Activated CD4-positive, alpha-beta T cell treated with anti-CD3 and anti-CD28 coated beads for 36 hours (primary cell): ENCODE data around the gene TXNDC15. TPM values are rescaled to one million over a fixed set of nuclear protein-coding genes. Genes with fewer than 3 reads are reported as not detected.

Experiments used
- ATAC-seq: fragments of 200-7000 bp; cut with Tn5 transposase; one replicate; pipeline ENCODE4 v1.10.0; 2021; ENCODE audit warnings: mild to moderate bottlenecking, moderate library complexity
- CTCF ChIA-PET: fragments of 350-600 bp; sonication (Branson Sonifier 250); formaldehyde crosslinking; loops from one replicate; lab custom pipeline; 2021; ENCODE audit warnings: antibody characterized with exemption; lab: Charles Lee
- POLR2A ChIA-PET: fragments of 350-600 bp; sonication (Branson Sonifier 250); formaldehyde crosslinking; loops from one replicate; lab custom pipeline; 2021; ENCODE audit warnings: antibody characterized with exemption, inconsistent platforms; lab: Charles Lee
- DNase-seq: peaks from one replicate; pipeline ENCODE4 v3.0.0-alpha.2; 2020
- H3K27ac Mint-ChIP-seq: one replicate; pipeline ENCODE4 v1.8.0; 2021; ENCODE audit warnings: mixed read lengths
- H3K27me3 Mint-ChIP-seq: one replicate; pipeline ENCODE4 v1.8.0; 2021; ENCODE audit warnings: mixed read lengths
- H3K36me3 Mint-ChIP-seq: one replicate; pipeline ENCODE4 v1.8.0; 2021; ENCODE audit warnings: low read depth, mixed read lengths
- H3K4me1 Mint-ChIP-seq: one replicate; pipeline ENCODE4 v1.8.0; 2021; ENCODE audit warnings: mixed read lengths
- H3K4me3 Mint-ChIP-seq: one replicate; pipeline ENCODE4 v1.8.0; 2021; ENCODE audit warnings: mild to moderate bottlenecking, moderate library complexity, mixed read lengths
- H3K9me3 Mint-ChIP-seq: one replicate; pipeline ENCODE4 v1.8.0; 2021; ENCODE audit warnings: low read depth, mixed read lengths
- intact Hi-C, 2 experiments: fragments of 100-400 bp; cut with DNase I in 1 of 2; cut with micrococcal nuclease in 1 of 2; formaldehyde crosslinking; loops; one replicate each; pipeline versions ENCODE4 v1.14.2 to v1.15.1; 2022 to 2024; cut with DNase I, micrococcal nuclease
- microRNA-seq: library from miRNA; unstranded; fragments of <30 nt; microRNA quantifications from one replicate; pipeline ENCODE4 v1.2.0, GENCODE V29; 2021; ENCODE audit warnings: borderline replicate concordance
- total RNA-seq, 2 experiments: library from RNA; stranded (reverse); gene quantifications; one replicate each; pipeline ENCODE4 v1.2.3, GENCODE V29; 2021

Gene TXNDC15
- total RNA-seq, 2 experiments from 2014 or later, result 16.6 to 29.1 TPM

GRCh38 chr5:134944630-134945029 is 70.5 kb downstream of the TXNDC15 start:
- no peaks in the 10 kb centered on the region for H3K27me3 Mint-ChIP-seq
- no peak for ATAC-seq
- CTCF ChIA-PET, result interaction anchor here (1.1 kb wide), 1 partner anchor 9 kb away, joined by 5 read pairs; no protein-coding TSS in a partner anchor
- no peaks in the 10 kb centered on the region for H3K9me3 Mint-ChIP-seq
- no peak overlapping the region for H3K4me3 Mint-ChIP-seq
- no peaks in the 10 kb centered on the region for H3K4me1 Mint-ChIP-seq
- H3K36me3 Mint-ChIP-seq, result peaks cover 2% of the 10 kb centered on the region
- no peak overlapping the region for H3K27ac Mint-ChIP-seq
- DNase-seq, result no peak
- POLR2A ChIA-PET, result no interaction called here
- intact Hi-C loops, result no loop called here

GRCh38 chr5:134945041-134945440 is 70.9 kb downstream of the TXNDC15 start:
- ChIA-PET POLR2A (no interaction called here), CTCF (interaction anchor here (1.1 kb wide), 1 partner anchor 9 kb away, joined by 5 read pairs; no protein-coding TSS in a partner anchor)
- Mint-ChIP-seq H3K36me3 (peaks cover under 1% of the 10 kb centered on the region), H3K27me3 (no peaks in the 10 kb centered on the region), H3K4me3 (no peak overlapping the region), H3K4me1 (no peaks in the 10 kb centered on the region), H3K27ac (no peak overlapping the region), H3K9me3 (no peaks in the 10 kb centered on the region)
- ATAC-seq (no peak), DNase-seq (no peak)
- intact Hi-C loops, result no loop called here

- H3K27ac Mint-ChIP-seq, result no peak overlapping the region
Observed at GRCh38 chr5:134948911-134949310, 74.7 kb downstream of the TXNDC15 start.

GRCh38 chr5:134949316-134949715 is 75.1 kb downstream of the TXNDC15 start:
- POLR2A ChIA-PET, result no interaction called here
- CTCF ChIA-PET, result interaction anchor here (1.4 kb wide), 1 partner anchor 10 kb away, joined by 4 read pairs; no protein-coding TSS in a partner anchor

More at GRCh38 chr5:134948911-134949310, 74.7 kb downstream of the TXNDC15 start:
- H3K9me3 Mint-ChIP-seq, result no peaks in the 10 kb centered on the region
- peaks cover 6% of the 10 kb centered on the region for H3K36me3 Mint-ChIP-seq
- H3K4me3 Mint-ChIP-seq, result no peak overlapping the region
- ChIA-PET POLR2A (no interaction called here), CTCF (interaction anchor here (1.4 kb wide), 1 partner anchor 10 kb away, joined by 4 read pairs; no protein-coding TSS in a partner anchor)
- H3K4me1 Mint-ChIP-seq, result no peaks in the 10 kb centered on the region
- no peak for DNase-seq
- ATAC-seq, result no peak
- intact Hi-C loops, result no loop called here
- no peaks in the 10 kb centered on the region for H3K27me3 Mint-ChIP-seq

More at GRCh38 chr5:134949316-134949715, 75.1 kb downstream of the TXNDC15 start:
- intact Hi-C loops, result no loop called here
- ATAC-seq, result no peak
- Mint-ChIP-seq H3K4me3 (no peak overlapping the region), H3K27ac (no peak overlapping the region), H3K27me3 (no peaks in the 10 kb centered on the region), H3K9me3 (peaks cover 2% of the 10 kb centered on the region), H3K36me3 (peaks cover 6% of the 10 kb centered on the region), H3K4me1 (no peaks in the 10 kb centered on the region)
- DNase-seq, result no peak

Small RNAs within 50 kb of the gene (microRNA-seq; reads per million reads assigned to microRNA genes)
- gene MIR4461, result not detected

Other genes starting within 250 kb of the TXNDC15 start
- gene SAR1B, start 241.5 kb upstream of the TXNDC15 start, total RNA-seq, result 10 to 100 TPM; 40.3 to 54.9 TPM
- 10 to 100 TPM; 32.2 to 41.3 TPM for gene SEC24A, start 225.6 kb upstream of the TXNDC15 start, total RNA-seq
- gene CAMLG, start 135.8 kb upstream of the TXNDC15 start, total RNA-seq, result 10 to 100 TPM; 19.8 to 35.2 TPM
- 10 to 100 TPM; 63.5 to 86.7 TPM for gene DDX46, start 115.6 kb upstream of the TXNDC15 start, total RNA-seq
- gene C5orf24, start 28.4 kb upstream of the TXNDC15 start, total RNA-seq, result 10 to 100 TPM; 24.5 to 24.9 TPM
- 10 to 100 TPM; 10.0 to 12.8 TPM for gene PCBD2, start 30.8 kb downstream of the TXNDC15 start, total RNA-seq
- gene CATSPER3, start 93.5 kb downstream of the TXNDC15 start, total RNA-seq, result under 1 TPM; 0.40 to 0.69 TPM
- under 1 TPM; 0.18 TPM for gene PITX1, start 159.9 kb downstream of the TXNDC15 start, total RNA-seq